Stimulated activated CD8-positive, alpha-beta memory T cell treated with anti-CD3 and anti-CD28 coated beads, Interleukin-7, amount 100 ng/mL, for 48 hours (primary cell): ENCODE results near the gene CNKSR1.
"Not testable (repeated sequence)": the region's sequence is repeated elsewhere in the genome, so short reads cannot be mapped to it uniquely, and the experiment has no call there.

Experiments used
- DNase-seq, 2 donors: peaks; one replicate each; pipeline ENCODE4 v3.0.0-alpha.2; 2020; ENCODE audit warnings: low read depth in 1 of 2; ENCODE audit errors: extremely low read depth in 1 of 2

Gene CNKSR1

GRCh38 chr1:26224606-26225005, 47.3 kb downstream of the CNKSR1 start:
- no peak for DNase-seq

GRCh38 chr1:26225033-26225831, 47.9 kb downstream of the CNKSR1 start:
- peak; percentile 16 to 47 for DNase-seq

DNA sequence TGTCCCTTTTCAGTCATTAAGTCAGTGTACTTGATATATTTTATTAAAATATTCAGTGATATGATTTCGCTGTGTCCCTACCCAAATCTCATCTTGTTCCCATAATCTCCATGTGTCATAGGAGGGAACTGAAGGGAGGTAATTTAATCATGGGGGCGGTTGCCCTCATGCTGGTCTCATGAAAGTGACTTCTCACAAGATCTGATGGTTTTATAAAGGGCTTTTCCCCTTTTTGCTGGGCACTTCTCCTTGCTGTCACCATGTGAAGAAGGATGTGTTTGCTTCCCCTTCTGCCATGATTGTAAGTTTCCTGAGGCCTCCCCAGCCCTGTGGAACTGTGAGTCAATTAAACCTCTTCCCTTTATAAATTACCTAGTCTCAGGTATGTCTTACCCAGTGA, 53.4 kb downstream of the CNKSR1 start:
- DNase-seq: not testable (repeated sequence)

DNA sequence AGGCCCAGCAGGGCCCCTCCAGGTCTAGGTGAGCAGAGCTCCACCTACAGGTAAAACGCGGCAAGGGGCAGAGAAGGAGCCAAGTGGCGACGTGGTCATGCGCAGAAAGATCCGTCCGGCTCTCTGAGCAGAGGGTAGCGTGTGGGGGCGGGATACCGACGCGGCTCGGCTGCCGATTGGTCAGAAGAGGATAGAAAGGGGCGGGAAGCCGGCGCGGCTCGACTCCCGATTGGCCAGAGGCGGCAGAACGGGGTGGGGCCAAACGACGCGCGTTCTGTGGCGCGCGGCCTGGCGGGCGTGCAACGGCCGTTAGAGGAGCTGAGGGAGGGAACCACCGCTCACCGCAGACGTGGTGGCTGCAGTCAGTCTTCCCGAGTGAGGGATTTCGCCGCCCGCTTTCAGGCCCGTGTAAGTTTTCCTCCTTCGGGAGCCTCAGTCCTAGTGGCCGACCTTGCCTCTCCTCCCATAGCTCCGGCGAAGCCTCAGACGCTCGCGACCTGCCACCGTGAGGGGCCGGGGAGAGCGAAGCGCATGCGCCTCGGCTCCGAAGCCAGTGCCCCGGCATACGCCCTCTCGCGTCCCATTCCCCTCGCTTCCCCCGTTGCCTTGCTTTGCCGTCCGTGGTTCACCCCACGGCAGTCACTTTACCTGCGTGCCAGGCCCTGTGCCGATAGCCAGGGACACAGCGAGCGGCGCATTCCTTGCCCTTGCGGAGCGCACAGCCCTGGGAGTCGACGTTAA, 56.8 kb downstream of the CNKSR1 start, which contains the start of gene CEP85:
Gene CEP85 (plus strand): TSS at position 298 of the 741 bp plus-strand sequence. CDS start 5,584 bp downstream, outside the sequence.
- peak; percentile 95 to 98 for DNase-seq

- no peak for DNase-seq
These were observed 57.5 kb downstream of the CNKSR1 start for GRCh38 chr1:26234644-26235370.

DNA sequence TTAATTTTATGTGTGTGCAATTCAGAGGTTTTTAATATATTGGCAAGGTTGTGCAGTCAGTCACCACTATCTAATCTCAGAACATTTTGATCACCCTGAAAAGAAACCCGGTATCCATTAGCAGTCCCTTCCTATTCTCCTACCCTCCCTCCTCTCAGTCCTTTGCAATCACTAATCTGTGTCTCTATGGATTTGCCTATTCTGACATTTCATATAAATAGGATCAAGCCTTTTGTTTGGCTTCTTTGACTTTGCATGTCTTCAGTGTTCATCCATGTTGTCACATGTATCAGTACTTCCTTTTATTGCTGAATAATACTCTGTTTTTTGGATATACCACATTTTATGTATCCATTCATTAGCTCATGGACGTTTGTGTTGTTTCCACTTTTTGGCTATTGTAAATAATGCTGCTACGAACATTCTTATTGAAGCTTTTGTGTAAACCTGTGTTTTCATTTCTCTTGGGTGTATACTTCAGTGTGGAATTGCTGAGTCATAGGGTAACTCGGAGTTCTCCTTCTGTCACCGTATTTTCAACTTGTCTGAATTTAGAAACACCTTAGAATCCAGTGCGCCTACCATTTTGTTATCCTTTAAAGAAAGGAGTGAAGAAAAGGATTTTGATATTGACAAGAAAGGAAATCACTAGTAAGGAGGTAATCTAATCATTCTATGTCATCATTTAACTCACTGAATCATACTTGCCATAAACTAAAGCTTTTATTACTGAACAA, 60.1 kb downstream of the CNKSR1 start:
- no peak for DNase-seq
